ENCODE results near the gene KLF15.
"Not testable (repeated sequence)": the region's sequence is repeated elsewhere in the genome, so short reads cannot be mapped to it uniquely, and the experiment has no call there.

Gene KLF15

DNA sequence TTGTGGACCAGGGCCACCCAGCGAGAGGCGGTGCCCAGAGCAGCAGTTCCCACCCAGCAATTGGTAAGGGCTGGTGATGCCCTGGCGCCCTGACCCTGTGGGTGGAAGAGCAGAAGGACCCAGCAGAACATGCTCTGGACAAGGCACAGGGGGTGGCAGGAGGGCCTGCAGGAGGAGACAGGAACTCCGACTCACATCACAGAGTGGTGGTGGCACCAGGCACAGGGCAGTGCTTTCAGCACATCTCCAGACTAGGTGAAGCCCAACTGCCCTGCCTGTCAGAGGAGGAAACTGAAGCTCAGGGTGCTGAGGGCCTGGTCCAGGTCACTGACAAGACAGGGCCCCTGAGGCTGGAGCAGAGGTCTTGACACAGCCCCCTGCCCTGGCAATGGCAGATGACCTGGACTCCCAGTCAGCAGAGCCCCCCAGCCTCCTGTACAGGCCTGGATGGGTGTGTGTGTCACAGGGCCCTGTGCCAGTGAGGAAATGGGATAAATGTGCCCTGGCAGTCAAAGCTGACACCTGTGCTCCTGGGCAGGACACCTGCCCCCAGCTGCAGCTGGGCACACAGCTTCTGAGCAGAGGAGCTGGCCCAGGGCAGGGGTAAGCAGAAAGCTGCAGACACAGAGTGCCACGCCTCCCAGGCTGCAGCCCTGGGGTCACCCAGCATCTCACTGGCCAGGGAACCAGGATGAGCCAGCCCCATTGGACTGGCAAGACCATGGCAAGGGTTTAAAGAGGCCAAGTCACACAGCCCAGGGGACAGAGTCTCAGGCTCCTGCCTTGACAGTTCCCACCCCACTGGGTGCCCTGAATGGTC is 11.4 kb downstream of the KLF15 start:
- no peak for DNase-seq (ENCODE audit: low spot score)

DNA sequence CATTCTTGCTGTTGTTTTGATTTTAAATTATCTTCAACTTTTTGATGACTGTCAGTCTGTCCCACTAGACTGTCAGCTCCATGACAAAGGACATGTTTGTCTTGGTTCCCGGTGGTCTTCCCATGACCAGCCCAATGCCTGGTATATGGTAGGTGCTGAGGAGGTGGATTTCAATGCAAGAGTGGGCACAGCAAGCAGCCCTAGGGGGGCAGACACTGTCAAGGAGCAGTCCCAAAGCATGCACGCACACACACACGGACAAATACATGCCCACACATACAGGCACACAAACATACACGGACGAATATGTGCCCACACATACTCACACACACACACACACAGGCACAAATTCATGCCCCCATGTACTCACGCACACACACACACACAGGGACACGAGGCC is 12.0 kb downstream of the KLF15 start:
- no peak for DNase-seq (ENCODE audit: low spot score)

DNA sequence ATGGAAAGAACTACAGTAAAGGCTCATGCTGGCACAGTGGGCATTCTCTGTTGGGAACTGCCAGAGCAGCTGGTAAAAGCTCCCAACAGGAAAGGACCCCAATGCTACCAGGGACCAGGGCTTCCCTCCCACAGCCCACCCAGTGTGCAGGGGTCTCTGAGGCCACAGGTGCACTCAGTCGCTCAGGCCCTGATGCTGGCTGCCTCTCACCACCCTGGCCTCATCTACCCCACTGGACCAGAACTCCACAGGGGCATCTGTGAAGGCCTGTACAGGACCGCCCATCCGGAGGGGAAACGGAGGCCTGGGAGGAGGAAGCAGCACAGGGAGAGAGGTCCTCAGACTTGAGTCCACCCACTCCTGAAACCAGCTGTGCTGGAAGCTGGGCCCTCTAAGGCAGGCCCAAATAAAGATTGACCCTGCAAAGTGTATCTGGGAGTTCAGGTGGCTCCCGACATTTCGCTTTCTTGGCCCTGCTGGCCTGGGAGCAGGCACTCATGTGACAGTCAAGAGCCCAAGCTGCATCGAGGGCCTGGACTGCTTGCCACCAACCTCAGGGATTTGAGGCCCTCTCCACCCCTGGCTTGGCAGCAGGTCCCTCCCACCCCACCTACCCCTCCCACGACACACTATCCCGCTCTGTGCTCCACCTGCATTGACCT is 12.7 kb downstream of the KLF15 start:
- no peak for DNase-seq (ENCODE audit: low spot score)

DNA sequence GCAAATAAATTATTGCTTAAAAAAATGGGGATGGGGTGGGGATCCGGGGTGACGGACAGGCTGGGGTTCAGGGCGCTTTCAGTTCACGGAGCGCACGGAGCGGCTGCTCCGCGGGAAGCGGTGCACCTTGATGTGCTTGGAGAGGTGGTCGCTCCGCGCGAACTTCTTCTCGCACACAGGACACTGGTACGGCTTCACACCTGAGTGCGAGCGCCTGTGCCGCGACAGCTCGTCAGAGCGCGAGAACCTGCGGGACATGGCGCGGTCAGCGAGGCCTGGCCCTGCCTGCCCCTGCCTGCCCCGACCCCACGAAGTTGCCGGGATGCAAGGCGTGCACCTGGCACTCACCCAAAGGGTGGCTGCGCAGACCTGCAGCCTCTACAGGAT is 13.6 kb downstream of the KLF15 start:
- DNase-seq (ENCODE audit: low spot score): no peak

DNA sequence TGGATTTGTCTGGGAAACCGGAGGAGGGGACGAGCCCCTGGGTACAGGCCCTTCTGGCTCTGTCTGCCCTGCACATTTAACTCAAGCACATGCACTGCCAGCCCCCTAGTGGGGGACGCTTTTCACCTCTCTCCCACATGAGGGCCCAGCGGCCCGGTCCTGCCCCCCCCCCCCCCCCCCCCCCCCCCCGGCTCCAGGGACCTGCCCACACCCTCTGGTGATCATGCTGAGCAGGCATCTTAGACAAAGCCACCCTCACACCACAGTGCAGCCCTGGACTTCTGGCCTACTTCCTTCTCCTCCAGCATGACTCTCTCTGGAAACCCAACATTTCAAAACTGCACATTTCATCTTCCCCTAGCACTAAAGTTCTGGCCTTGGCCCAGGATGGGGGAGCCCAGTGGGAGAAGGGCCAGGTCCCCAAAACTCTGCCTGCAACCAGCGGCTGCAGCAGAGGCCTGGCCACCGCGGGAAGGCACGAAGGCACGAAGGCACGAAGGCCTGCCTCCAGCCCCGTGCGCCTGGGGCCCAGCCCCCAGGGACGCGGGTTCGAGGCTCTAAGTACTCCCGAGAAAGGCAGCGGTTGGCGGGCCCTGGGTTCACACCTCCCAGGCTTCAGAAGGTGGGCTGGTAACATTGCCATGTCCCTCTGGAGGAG is 14.1 kb downstream of the KLF15 start:
- DNase-seq (ENCODE audit: low spot score): no peak

DNA sequence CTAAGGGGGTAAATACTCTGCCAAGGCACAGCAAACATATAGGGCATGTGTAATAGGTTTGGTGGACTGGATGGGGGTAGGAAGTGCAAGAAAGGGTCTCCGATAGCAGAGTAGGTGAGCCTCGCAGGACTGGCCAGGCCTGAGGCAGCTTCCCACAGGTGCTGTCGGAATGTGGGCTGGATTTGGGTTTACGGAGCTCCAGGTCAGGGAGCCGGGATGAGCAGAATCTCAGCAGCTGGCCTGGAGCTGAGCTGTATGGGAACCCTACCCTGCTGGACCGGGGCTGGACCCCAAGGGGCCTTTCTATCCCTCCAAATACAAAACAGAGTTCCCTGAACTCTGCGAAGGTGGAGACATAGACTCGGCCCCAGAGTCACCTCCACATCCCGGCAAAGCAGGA is 15.0 kb downstream of the KLF15 start:
- no peak for DNase-seq (ENCODE audit: low spot score)

DNA sequence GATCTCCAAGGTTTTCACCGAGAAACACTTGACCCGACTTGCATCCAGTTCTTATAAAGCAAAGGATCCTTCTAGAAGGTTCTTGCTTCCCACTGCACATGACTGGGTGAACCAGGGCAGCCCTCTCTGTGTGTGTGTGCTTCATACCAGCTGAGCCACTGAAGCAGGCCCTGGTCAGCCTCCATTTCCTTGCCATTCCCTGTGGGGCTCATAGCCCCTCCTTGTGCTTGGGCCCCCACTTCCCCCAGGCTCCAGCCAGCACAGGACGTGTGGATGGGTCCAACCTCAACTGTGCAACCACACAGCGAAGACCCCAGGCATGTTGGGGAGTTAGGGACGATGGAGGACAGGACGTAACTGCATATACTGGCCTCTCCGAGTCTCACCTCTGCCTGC is 15.5 kb downstream of the KLF15 start:
- no peak for DNase-seq (ENCODE audit: low spot score)

DNA sequence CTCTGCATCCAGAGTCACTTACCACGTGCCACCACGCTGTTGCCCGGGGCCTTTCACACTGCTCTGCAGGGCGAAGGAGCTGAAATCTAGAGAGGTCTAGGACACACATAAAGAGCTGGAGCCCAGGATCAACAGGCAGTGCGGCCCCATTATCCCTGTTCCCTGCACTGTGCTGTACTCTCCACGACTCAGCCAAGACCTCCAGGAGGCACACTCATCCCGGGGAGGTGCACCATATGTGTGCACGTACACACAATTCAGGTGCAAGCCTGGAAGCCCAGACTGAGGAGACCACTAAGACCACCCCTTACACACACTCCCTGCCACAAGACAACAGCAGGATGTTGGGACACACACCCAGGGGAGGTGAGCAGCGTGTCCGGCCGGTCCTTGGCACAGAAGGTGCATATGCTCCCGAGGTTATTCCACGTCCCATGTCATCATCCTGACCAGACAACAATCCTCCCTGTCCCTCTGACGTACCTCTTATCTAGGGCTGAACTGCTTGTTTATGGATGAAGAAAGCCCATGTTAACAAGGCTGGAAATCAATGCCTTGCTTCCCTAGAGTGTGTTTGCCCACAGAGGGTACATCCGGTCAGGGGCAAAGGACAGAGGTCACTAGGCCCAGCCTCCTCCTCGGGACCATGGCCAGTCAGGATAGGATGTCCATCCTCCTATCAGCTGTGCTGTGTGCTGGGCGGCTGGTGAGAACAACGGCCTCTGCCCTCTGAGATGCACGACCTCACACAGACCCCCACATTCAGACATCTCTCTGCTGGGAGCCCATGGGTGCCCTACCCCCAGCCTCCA is 16.1 kb downstream of the KLF15 start:
- no peak for DNase-seq (ENCODE audit: low spot score)

DNA sequence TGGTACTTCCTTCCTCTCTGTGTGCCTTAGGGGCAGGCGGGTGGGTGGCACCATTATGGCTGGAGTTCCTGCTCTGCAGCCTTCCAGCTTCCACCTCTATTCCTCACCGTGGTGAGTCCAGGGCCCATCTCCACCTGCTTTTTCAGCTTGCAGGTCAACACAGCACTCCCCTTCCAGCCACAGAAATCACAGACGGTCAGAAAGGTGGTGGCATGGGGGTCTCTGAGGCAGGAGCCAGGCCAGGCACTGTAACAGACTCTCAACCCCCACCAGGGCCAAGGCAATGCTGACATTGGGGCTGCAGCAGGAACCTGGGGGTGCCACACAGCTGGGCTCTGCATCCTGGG is 16.6 kb downstream of the KLF15 start:
- no peak for DNase-seq (ENCODE audit: low spot score)

DNA sequence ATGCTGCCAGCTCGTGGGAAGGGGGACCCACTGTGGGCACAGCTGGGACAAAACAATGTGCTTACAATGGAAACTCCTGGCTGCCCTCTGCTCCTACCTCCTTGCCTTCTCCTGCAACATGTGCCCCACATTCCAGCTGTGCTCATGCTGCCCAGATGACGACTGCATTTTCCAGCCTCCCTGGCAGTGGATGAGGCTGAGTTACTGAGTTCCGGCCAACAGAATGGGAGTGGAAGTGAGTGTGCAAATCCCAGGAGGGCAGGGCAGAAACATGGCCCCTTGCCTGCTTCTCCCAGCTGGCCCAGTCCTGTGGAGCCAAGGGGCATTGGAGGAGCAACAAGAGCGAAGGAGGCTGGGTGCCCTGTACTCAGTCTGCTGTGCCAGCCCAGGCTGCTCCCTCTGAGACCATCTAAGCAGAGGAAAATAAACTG is 17.1 kb downstream of the KLF15 start:
- no peak for DNase-seq (ENCODE audit: low spot score)

DNA sequence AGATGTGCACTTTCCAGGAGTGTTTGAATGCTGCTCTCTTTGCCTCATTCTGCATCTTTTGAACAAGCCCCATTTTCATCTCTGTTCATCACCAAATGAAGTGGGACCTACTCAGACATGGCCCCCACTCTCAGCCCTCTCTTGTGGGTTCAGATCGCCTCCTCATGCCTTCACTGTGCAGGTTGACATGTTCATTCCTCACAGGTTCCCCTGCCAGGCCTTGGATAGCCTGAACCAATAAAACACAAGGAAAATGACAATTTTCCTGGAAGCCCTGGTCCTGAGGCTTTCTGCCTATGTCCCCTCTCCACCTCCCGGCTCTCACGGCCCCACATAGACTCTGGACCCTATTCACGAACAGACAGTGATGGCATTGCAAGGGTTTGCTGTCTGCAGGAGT is 17.7 kb downstream of the KLF15 start:
- DNase-seq (ENCODE audit: low spot score): no peak

DNA sequence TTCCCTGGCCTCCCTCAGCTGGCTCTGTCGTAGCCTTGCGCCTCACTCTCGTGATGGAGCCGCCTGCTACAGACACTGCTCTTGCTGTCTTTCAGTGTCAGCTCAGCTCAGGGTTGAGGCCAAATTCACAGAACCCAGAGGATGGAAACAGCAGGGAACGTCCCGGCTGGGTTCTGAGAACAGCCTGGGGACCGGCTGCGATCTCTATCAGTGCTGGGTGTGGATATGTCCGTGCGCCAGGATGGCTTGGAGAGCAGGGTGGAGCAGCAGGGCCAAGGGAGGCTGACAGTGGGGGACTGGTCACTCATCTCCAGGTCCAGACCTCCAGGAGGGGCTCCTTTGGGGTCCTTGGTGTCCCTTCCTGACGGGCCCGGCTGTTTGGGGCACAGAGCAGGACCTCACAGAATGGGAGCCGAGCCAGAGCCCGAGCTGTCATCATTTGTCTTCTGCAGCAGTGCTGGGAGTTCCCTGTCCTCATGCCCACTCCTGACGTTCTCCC is 18.4 kb downstream of the KLF15 start:
- no peak for DNase-seq (ENCODE audit: low spot score)

DNA sequence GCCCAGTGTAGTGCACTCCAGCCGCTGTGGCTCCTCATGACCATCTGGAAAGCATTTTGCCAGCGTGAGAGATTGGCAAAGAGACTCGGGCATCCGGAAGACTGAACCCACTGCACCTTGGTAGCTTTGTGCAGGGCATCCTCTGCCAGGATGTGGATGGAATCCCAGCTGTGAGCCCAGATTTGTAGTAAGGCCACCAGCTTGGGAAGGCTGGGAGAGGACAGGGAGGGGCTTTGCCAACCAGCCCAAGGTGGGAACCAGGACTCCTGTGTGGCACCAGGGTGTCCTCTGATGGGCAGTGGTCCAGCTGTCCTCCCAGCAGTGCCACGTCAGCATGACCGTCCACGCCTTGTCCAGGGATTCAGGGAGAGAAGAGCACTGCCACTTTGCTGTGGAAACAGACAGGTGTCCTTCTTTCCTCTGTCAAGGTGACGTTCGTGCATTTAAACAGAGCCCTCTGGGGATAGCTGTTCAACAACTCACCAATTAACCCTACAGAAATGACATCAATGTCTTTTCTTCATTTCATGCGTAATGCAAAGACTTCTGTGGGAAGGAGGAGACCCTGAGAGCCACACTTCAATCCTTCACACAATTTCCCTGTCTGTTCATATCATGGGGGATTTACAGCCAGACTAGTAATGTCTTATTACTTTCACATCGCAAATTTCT is 19.1 kb downstream of the KLF15 start:
- no peak for DNase-seq (ENCODE audit: low spot score)

DNA sequence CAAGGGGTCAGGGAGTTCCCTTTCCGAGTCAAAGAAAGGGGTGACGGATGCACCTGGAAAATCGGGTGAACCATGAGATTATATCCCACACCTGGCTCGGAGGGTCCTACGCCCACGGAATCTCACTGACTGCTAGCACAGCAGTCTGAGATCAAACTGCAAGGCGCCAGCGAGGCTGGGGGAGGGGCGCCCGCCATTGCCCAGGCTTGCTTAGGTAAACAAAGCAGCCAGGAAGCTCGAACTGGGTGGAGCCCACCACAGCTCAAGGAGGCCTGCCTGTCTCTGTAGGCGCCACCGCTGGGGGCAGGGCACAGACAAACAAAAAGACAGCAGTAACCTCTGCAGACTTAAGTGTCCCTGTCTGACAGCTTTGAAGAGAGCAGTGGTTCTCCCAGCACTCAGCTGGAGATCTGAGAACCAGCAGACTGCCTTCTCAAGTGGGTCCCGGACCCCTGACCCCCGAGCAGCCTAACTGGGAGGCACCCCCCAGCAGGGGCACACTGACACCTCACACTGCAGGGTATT is 25.3 kb downstream of the KLF15 start:
- DNase-seq (ENCODE audit: low spot score): not testable (repeated sequence)

DNA sequence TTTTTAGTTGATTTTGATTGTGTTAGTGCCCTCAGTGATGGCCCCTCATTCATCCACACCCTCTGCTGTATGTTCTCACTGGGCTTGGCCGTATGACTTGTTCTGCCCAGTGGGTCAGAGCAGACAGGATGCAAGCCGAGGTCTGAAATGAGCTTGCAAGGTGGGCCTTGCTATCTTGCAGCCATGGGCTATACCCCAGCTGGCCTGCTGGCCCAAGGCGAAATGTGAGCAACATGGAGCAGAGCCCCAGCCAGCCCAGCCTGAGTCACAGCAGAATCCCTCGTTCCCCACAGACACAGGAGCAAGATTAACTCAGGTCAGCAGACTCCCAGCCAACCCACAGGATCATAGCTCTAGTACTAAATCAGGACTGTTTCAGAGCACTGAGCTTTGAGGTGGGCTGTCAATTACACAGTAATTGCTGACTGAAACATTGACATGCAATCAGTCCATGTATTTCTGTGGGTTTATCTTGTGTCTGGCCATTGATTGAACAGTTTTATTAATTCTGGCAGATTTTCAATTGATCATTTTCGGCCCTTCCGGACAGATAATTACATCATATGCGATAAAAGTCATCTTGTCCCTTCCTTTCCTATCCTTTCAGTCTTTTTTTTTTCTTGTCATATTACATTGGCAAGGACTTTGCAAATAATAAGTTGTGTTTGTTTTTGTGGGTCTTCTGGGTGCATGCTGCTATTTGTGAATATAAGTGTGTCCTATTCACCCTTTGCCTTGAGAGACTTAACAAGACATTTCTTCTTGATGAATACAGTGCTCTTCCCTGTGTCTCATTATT is 27.1 kb downstream of the KLF15 start:
- DNase-seq (ENCODE audit: low spot score): no peak

DNA sequence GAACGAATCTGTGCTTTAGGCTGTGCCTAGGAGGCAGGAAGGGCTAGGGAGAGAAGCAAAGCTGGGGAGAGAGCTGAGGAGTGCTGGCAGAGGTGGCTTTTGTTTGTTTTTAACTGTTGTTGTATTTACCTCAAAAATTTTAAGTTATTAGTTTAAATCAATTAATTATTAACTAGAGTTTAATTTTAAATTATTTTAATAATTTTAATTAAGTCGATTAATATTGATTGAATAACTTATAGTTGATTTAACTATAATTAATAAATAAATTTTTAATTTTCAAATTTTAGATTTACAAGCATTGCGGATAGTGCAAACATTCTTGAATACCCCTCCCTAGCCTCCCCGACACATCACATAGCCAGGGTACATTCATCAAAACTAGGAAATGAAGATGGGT is 30.6 kb downstream of the KLF15 start:
- DNase-seq (ENCODE audit: low spot score): no peak

DNA sequence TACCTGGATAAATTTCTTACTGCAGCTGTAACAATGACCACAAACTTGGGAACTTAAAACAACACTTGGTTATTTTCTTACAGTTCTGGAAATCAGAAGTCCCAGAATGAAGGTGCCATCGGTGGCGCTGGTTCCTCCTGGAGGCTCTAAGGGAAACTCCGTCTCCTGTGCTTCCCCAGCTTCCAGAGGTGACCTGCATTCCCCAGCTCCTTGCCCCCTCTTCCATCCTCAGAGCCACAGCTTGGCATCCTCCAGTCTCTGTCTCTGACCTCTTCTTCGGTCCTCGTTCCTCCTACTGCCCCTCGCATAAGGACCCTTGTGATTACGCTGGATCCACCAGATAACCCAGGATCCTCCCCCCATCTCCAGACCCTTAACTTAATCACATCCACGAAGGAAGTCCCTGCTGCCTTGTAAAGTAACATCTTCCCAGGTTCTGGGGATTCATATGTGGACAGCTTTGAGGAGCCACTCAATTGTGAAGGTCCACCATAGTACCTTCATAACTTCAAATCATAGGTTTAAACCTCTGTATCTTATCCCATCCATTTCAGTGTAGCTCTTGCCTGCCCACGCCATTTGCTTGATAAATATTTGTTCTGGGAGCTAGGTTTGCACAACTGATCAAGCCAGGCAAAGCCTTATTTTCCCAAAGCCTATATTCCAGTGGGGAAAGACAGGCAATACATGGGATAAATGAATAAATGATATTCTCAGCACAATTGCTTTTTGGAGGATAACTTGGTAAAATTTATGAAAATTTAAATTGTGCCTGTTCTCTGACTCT is 34.8 kb downstream of the KLF15 start:
- no peak for DNase-seq (ENCODE audit: low spot score)

DNA sequence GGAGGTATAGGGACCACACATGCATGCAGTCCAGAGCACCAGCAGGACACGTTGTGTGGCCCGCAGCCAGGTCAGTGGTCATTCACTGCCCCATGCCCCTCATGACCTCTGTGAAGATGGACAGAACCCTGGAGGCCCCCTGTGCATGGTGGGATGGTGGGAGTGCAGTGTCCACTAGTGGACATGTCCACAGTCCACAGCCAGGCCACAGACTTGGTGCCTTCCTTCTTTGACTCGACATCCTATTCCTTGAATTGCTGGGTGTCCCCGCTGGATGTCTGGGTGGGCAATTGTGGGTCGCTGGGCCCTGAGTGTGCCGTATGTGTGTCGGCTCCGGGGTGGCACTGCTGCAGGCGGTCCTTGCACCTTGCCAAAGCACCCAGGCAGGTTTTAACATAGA is 35.7 kb downstream of the KLF15 start:
- no peak for DNase-seq (ENCODE audit: low spot score)

DNA sequence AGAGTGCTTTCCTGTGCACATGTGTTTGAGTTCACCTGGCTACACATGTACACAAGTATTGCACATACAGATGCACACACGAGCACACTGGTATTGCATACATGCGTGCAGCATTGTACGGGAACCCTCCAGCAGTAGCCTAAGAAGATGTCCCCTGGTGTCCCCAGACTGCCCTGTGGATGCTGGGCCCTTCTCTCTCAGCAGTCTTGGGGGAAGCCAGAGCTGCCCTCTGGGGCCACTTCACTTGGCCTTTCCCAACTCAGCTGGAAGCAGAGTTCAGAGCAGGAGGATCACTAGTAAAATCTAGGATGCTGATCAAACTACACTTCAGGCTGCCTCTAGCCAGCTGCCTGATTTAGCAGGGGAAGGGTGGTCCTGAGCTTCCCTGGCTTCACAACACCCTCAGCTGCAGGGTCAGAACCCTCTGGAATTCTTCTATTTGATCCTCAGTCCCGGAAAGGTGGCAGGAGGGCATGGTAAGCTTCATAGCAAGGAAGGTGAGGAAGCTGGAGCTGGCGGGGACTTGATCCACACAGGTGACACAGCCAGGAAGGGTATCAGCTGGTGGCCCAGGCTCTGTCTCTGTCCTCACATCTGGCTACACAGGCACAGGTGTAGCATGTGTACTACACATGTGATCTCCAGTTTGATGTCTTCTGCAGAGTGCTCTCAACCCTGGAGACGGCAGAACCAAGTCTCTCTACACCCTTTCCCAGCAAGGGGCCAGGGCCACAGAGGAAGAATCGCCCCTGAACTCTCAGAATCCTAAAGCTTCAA is 36.5 kb downstream of the KLF15 start:
- DNase-seq (ENCODE audit: low spot score): no peak

All from putamen (tissue), 1 donor.